H1 (cell line): ENCODE measurements around the gene SNX12. TPM values are rescaled to one million over a fixed set of nuclear protein-coding genes. Genes with fewer than 3 reads are reported as not detected.

Experiments used
- BCL11A ChIP-seq, 2 experiments: IDR thresholded peaks; one replicate each; pipeline ENCODE4 v1.6.1; 2011; ENCODE audit warnings: low read depth in 2 of 2, low read length in 2 of 2, mild to moderate bottlenecking in 2 of 2
- CTBP2 ChIP-seq: IDR thresholded peaks from 2 replicates; pipeline ENCODE4 v1.7.0; 2011; ENCODE audit warnings: borderline replicate concordance, mild to moderate bottlenecking, moderate library complexity, mixed read lengths, low read length; ENCODE audit not compliant: insufficient read depth, insufficient read length
- KDM1A ChIP-seq: fragments of 200-600, 300-600 bp; sonication (generic); IDR thresholded peaks from 2 replicates; pipeline ENCODE4 v1.7.1; 2016; ENCODE audit warnings: mild to moderate bottlenecking, low read length, borderline replicate concordance
- SRF ChIP-seq: IDR thresholded peaks from 2 replicates; pipeline ENCODE4 v1.6.1; 2011; ENCODE audit warnings: mild to moderate bottlenecking, low read depth, low read length, moderate library complexity
- polyA plus RNA-seq, 7 experiments: library from polyadenylated mRNA; depleted of rRNA in 3 of 7; stranded (reverse) in 5 of 7; unstranded in 2 of 7; fragments of >200 nt in 5 of 7; fragments of 200-250 nt in 2 of 7; gene quantifications; 1 replicate in 5 of 7; 2 replicates in 1 of 7; 4 replicates in 1 of 7; pipeline versions ENCODE4 v1.2.1 to v1.2.3, GENCODE V29; 2011 to 2013; ENCODE audit warnings: missing spikeins in 2 of 7, mixed read lengths in 2 of 7
- total RNA-seq: library from RNA; stranded (reverse); fragmentation: NEBNext Ultra II Directional; extraction: Animal tissue kit (Norgen Biotek cat#: 25700); gene quantifications from 2 replicates; pipeline ENCODE4 v1.2.1, GENCODE V29; 2021

Gene SNX12
- total and polyA plus RNA-seq, 2 of the 8 experiments (the other 6 are each of a cell fraction or from before 2014, with no cell fraction given) = 72.1 to 74.2 TPM

GRCh38 chrX:71056867-71057266 lies 11.3 kb downstream of the SNX12 start (continued):
- TF ChIP-seq BCL11A (IDR thresholded peaks at IDR 0.05; ENCODE audit: low read depth in 2 of 2, low read length in 2 of 2) = no peak
- TF ChIP-seq SRF = no peak
- TF ChIP-seq CTBP2 = no peak
- no peak for TF ChIP-seq KDM1A
